Raji (cell line): ENCODE results near the gene SAMD10.

Experiments
- POLR2A ChIP-seq: IDR thresholded peaks from 2 replicates; pipeline ENCODE4 v1.6.1; 2011; ENCODE audit warnings: low read depth, low read length, control low read depth; ENCODE audit not compliant: insufficient read depth

SAMD10 gene

GRCh38 chr20:63926298-63926697 is 53.1 kb downstream of the SAMD10 start:
- no peak for TF ChIP-seq POLR2A

- no peak for TF ChIP-seq POLR2A
Measured at GRCh38 chr20:63924241-63924640, 55.2 kb downstream of the SAMD10 start.
